B cell (primary cell): ENCODE measurements around the gene COQ9. TPM values are rescaled to one million over a fixed set of nuclear protein-coding genes. Genes with fewer than 3 reads are reported as not detected.

Experiments used
- ATAC-seq: fragments of 200-7000 bp; cut with Tn5 transposase; one replicate; pipeline ENCODE4 v1.10.0; 2021; ENCODE audit warnings: low read depth, mild to moderate bottlenecking, moderate number of reproducible peaks, moderate library complexity
- CTCF ChIA-PET: fragments of 350-600 bp; sonication (Branson Sonifier 250); formaldehyde crosslinking; loops from one replicate; lab custom pipeline; 2021; ENCODE audit warnings: antibody characterized with exemption, inconsistent platforms; lab: Charles Lee
- POLR2A ChIA-PET: fragments of 350-600 bp; sonication (Branson Sonifier 250); formaldehyde crosslinking; loops from one replicate; lab custom pipeline; 2021; ENCODE audit warnings: antibody characterized with exemption; lab: Charles Lee
- DNase-seq: peaks from one replicate; pipeline ENCODE4 v3.0.0; 2013
- H2AFZ ChIP-seq: 2 replicates; pipeline ENCODE4 v1.6.1; 2012; ENCODE audit warnings: mild to moderate bottlenecking, low read depth, low read length; ENCODE audit not compliant: insufficient read depth, poor library complexity, severe bottlenecking
- H3K27ac ChIP-seq, 2 donors: 1 replicate in 1 of 2; 2 replicates in 1 of 2; pipeline ENCODE4 v1.5.1; 2012 to 2013; ENCODE audit warnings: low read length in 2 of 2, mild to moderate bottlenecking in 2 of 2, moderate library complexity in 1 of 2
- H3K27me3 ChIP-seq, 4 experiments: fragments of 200-600 bp in 1 of 4; sonication (generic) in 1 of 4; replicated peaks in 1 of 4; 1 replicate in 2 of 4; 2 replicates in 2 of 4; pipeline versions ENCODE4 v1.6.1 to v1.7.0; 2013 to 2016; ENCODE audit warnings: low read length in 3 of 4, mild to moderate bottlenecking in 2 of 4, mixed read lengths in 1 of 4, moderate library complexity in 1 of 4; ENCODE audit not compliant: insufficient read depth in 4 of 4, control insufficient read depth in 3 of 4; ENCODE audit errors: control extremely low read depth in 1 of 4
- H3K36me3 ChIP-seq, 2 experiments: replicated peaks in 1 of 2; 1 replicate in 1 of 2; 2 replicates in 1 of 2; pipeline versions ENCODE4 v1.6.1 to v1.7.1; 2013; ENCODE audit warnings: low read length in 1 of 2; ENCODE audit not compliant: insufficient read depth in 2 of 2, control insufficient read depth in 1 of 2; ENCODE audit errors: control extremely low read depth in 1 of 2, extremely low read depth in 1 of 2
- H3K4me1 ChIP-seq, 2 donors: fragments of 200-600 bp in 1 of 2; sonication (generic) in 1 of 2; 1 replicate in 1 of 2; 2 replicates in 1 of 2; pipeline versions ENCODE4 v1.5.1 to v1.6.1; 2013 to 2017; ENCODE audit warnings: low read length in 2 of 2; ENCODE audit not compliant: control insufficient read depth in 2 of 2, insufficient read depth in 2 of 2
- H3K4me2 ChIP-seq: replicated peaks from 2 replicates; pipeline ENCODE3; 2012; ENCODE audit warnings: mild to moderate bottlenecking, low read depth, low read length; ENCODE audit not compliant: poor library complexity, severe bottlenecking
- H3K4me3 ChIP-seq, 5 experiments: fragments of 200-600 bp in 1 of 5; sonication (generic) in 1 of 5; 1 replicate in 3 of 5; 2 replicates in 2 of 5; pipeline versions ENCODE4 v1.5.1 to v1.7.0; 2011 to 2016; ENCODE audit warnings: low read length in 4 of 5, mild to moderate bottlenecking in 4 of 5, low read depth in 2 of 5, control low read depth in 1 of 5, moderate library complexity in 1 of 5; ENCODE audit not compliant: insufficient read depth in 1 of 5; ENCODE audit errors: control extremely low read depth in 1 of 5, extremely low read depth in 1 of 5
- H3K79me2 ChIP-seq: fragments of 200-600 bp; sonication (generic); one replicate; pipeline ENCODE4 v1.6.0; 2016; ENCODE audit warnings: low read length; ENCODE audit not compliant: control insufficient read depth, insufficient read depth
- H3K9ac ChIP-seq: fragments of 200-600 bp; sonication (generic); 2 replicates; pipeline ENCODE4 v1.6.1; 2017; ENCODE audit warnings: mild to moderate bottlenecking, low read length, moderate library complexity
- H3K9me3 ChIP-seq, 3 donors: one replicate each; pipeline versions ENCODE4 v1.6.1 to v1.7.1; 2013; ENCODE audit warnings: low read length in 2 of 3; ENCODE audit not compliant: control insufficient read depth in 2 of 3, insufficient read depth in 1 of 3; ENCODE audit errors: control extremely low read depth in 1 of 3
- H4K20me1 ChIP-seq: 2 replicates; pipeline ENCODE4 v1.6.0; 2012; ENCODE audit warnings: mild to moderate bottlenecking, low read length; ENCODE audit not compliant: insufficient read depth, control insufficient read depth, poor library complexity, severe bottlenecking
- H3K27ac Mint-ChIP-seq: one replicate; pipeline ENCODE4 v1.8.0; 2021; ENCODE audit warnings: mixed read lengths
- H3K27me3 Mint-ChIP-seq: one replicate; pipeline ENCODE4 v1.8.0; 2021; ENCODE audit warnings: mixed read lengths
- H3K4me1 Mint-ChIP-seq: one replicate; pipeline ENCODE4 v1.8.0; 2021; ENCODE audit warnings: mixed read lengths
- H3K4me3 Mint-ChIP-seq: one replicate; pipeline ENCODE4 v1.8.0; 2021; ENCODE audit warnings: mixed read lengths
- H3K9me3 Mint-ChIP-seq: one replicate; pipeline ENCODE4 v1.8.0; 2022; ENCODE audit warnings: mixed read lengths; ENCODE audit not compliant: insufficient read depth
- CTCF ChIP-seq: fragments of 200-600 bp; IDR thresholded peaks from one replicate; pipeline ENCODE4 v1.8.0; 2022; ENCODE audit warnings: antibody characterized with exemption, mild to moderate bottlenecking
- EZH2 ChIP-seq: IDR thresholded peaks from 2 replicates; pipeline ENCODE4 v1.6.1; 2012; ENCODE audit warnings: borderline replicate concordance, low read depth, mild to moderate bottlenecking, moderate library complexity, low read length; ENCODE audit not compliant: insufficient read depth, poor library complexity, severe bottlenecking
- WGBS: methylation state at CpG from one replicate; pipeline ENCODE4 v1.1.5; 2013; ENCODE audit warnings: missing lambda C conversion rate; ENCODE audit not compliant: insufficient coverage; 5-methylcytosine and 5-hydroxymethylcytosine counted together
- intact Hi-C: fragments of 100-400 bp; cut with micrococcal nuclease; formaldehyde crosslinking; loops from one replicate; pipeline ENCODE4 v1.10.0; 2022
- polyA plus RNA-seq: library from polyadenylated mRNA; depleted of rRNA; stranded (reverse); fragments of >200 nt; gene quantifications from 2 replicates; pipeline ENCODE4 v1.2.3, GENCODE V29; 2012
- total RNA-seq, 2 donors: library from RNA; stranded (reverse); fragments of 120-200 nt in 1 of 2; gene quantifications; 1 replicate in 1 of 2; 2 replicates in 1 of 2; pipeline versions ENCODE4 v1.2.3 to v1.2.4, GENCODE V29; 2013 to 2022

Gene COQ9
- total and polyA plus RNA-seq, 2 donors (not counting 1 experiment from before 2014, with no cell fraction given), result 41.5 to 53.0 TPM

- WGBS, result 96% methylated on average over 3 of the region's 5 CpGs
- CTCF ChIA-PET, result interaction anchor here (1.0 to 2.1 kb wide), 3 partner anchors 10 to 87 kb away, joined by 4 to 5 read pairs (median 4); no protein-coding TSS in a partner anchor
Measured at GRCh38 chr16:57489229-57489628, 42.0 kb downstream of the COQ9 start.

GRCh38 chr16:57493767-57494166 lies 46.5 kb downstream of the COQ9 start:
- ChIA-PET CTCF (no interaction called here), POLR2A (no interaction called here)
- Mint-ChIP-seq H3K4me3 (no peak overlapping the region), H3K27ac (no peak overlapping the region), H3K4me1 (peaks cover 11% of the 10 kb centered on the region), H3K9me3 (no peaks in the 10 kb centered on the region), H3K27me3 (peaks cover 3% of the 10 kb centered on the region)
- no peak for ATAC-seq
- Histone ChIP-seq H3K4me2 (peak overlapping the region; percentile 34), H3K36me3 (no peaks in the 10 kb centered on the region), H3K27ac (no peak overlapping the region), H3K9me3 (peaks cover 0 to 8% (median 0%) of the 10 kb centered on the region in 3 donors), H3K4me3 (no peak overlapping the region), H2AFZ (no peak overlapping the region), H3K27me3 (no peaks in the 10 kb centered on the region), H3K79me2 (no peaks in the 10 kb centered on the region), H3K4me1 (peaks cover 13 to 25% of the 10 kb centered on the region in 2 donors), H4K20me1 (no peaks in the 10 kb centered on the region), H3K9ac (peak overlapping the region; percentile 16)
- TF ChIP-seq EZH2 (no peak), CTCF (no peak)
- intact Hi-C loops, result no loop called here
- WGBS, result 87% methylated on average over 3 of the region's 4 CpGs
- DNase-seq, result no peak

More at GRCh38 chr16:57489229-57489628, 42.0 kb downstream of the COQ9 start:
- Mint-ChIP-seq H3K9me3 (no peaks in the 10 kb centered on the region), H3K4me3 (no peak overlapping the region), H3K27me3 (peaks cover 3% of the 10 kb centered on the region), H3K4me1 (peaks cover 24% of the 10 kb centered on the region), H3K27ac (no peak overlapping the region)
- Histone ChIP-seq H3K4me3 (no peak overlapping the region), H3K9me3 (peaks cover 0 to 8% (median 0%) of the 10 kb centered on the region in 3 donors), H3K36me3 (no peaks in the 10 kb centered on the region), H2AFZ (no peak overlapping the region), H3K4me1 (peaks cover 22 to 37% of the 10 kb centered on the region in 2 donors), H4K20me1 (no peaks in the 10 kb centered on the region), H3K27me3 (peaks cover 0 to 12% (median 3%) of the 10 kb centered on the region in 4 experiments), H3K4me2 (no peak overlapping the region), H3K27ac (no peak overlapping the region), H3K79me2 (no peaks in the 10 kb centered on the region), H3K9ac (no peak overlapping the region)
- no peak for DNase-seq
- no peak for TF ChIP-seq CTCF
- TF ChIP-seq EZH2, result no peak
- ATAC-seq, result no peak
- POLR2A ChIA-PET, result no interaction called here
- intact Hi-C loops, result no loop called here
